Heart right ventricle (tissue), 16 donors: Measurements from ENCODE around the gene PI4K2A. TPM values are rescaled to one million over a fixed set of nuclear protein-coding genes. Genes with fewer than 3 reads are reported as not detected.
"Not testable (repeated sequence)": the region's sequence is repeated elsewhere in the genome, so short reads cannot be mapped to it uniquely, and the experiment has no call there.

ENCODE experiments used
- ATAC-seq, 8 donors: fragments of 200-7000 bp; cut with Tn5 transposase; one replicate each; pipeline ENCODE4 v1.9.1; 2020; ENCODE audit warnings: mild to moderate bottlenecking in 8 of 8, moderate library complexity in 8 of 8, moderate number of reproducible peaks in 1 of 8
- DNase-seq, 2 donors: peaks; one replicate each; pipeline ENCODE4 v3.0.0-alpha.2; 2020
- H3K27ac ChIP-seq, 10 donors: fragments of 200-600 bp; sonication (generic) in 2 of 10; one replicate each; pipeline versions ENCODE4 v1.5.0 to v1.8.0; 2020 to 2022; ENCODE audit warnings: mild to moderate bottlenecking in 3 of 10
- H3K27me3 ChIP-seq, 7 donors: fragments of 200-600 bp; one replicate each; pipeline ENCODE4 v1.8.0; 2021 to 2022; ENCODE audit warnings: mild to moderate bottlenecking in 2 of 7
- H3K36me3 ChIP-seq, 9 donors: fragments of 200-600 bp; sonication (generic) in 1 of 9; one replicate each; pipeline versions ENCODE4 v1.5.0 to v1.8.0; 2020 to 2022; ENCODE audit warnings: mild to moderate bottlenecking in 2 of 9
- H3K4me1 ChIP-seq, 9 donors: fragments of 200-600 bp; sonication (generic) in 1 of 9; one replicate each; pipeline versions ENCODE4 v1.5.0 to v1.8.0; 2020 to 2022; ENCODE audit warnings: mild to moderate bottlenecking in 4 of 9
- H3K4me3 ChIP-seq, 10 donors: fragments of 200-600 bp; sonication (generic) in 2 of 10; one replicate each; pipeline versions ENCODE4 v1.5.0 to v1.8.0; 2020 to 2022; ENCODE audit warnings: mild to moderate bottlenecking in 7 of 10, moderate library complexity in 2 of 10
- H3K9me3 ChIP-seq, 11 donors: fragments of 200-600 bp in 10 of 11; sonication (generic) in 2 of 11; one replicate each; pipeline versions ENCODE4 v1.5.0 to v1.8.0; 2013 to 2022; ENCODE audit warnings: mild to moderate bottlenecking in 2 of 11, control low read depth in 1 of 11, moderate library complexity in 1 of 11
- CTCF ChIP-seq, 9 donors: fragments of 200-600 bp; sonication (generic) in 2 of 9; IDR thresholded peaks; one replicate each; pipeline versions ENCODE4 v1.5.0 to v1.8.0; 2021 to 2022; ENCODE audit warnings: antibody characterized with exemption in 9 of 9, mild to moderate bottlenecking in 5 of 9, moderate library complexity in 1 of 9
- WGBS, 2 donors: extraction: QIAGEN DNeasy Blood & Tissue Kit; methylation state at CpG; one replicate each; pipeline ENCODE4 v1.1.7; 2013; ENCODE audit warnings: inconsistent platforms in 1 of 2; 5-methylcytosine and 5-hydroxymethylcytosine counted together
- intact Hi-C, 10 donors: fragments of 100-400 bp; cut with DNase I; formaldehyde crosslinking; loops; one replicate each; pipeline versions ENCODE4 v1.11.1 to v1.14.2; 2022
- polyA plus RNA-seq, 2 donors: library from polyadenylated mRNA; stranded (reverse); fragments of 200-250 nt; gene quantifications; one replicate each; pipeline ENCODE4 v1.2.3, GENCODE V29; 2013
- total RNA-seq, 10 donors: library from RNA; stranded (reverse); fragmentation: NEBNext Ultra II Directional in 3 of 10; extraction: Animal tissue kit (Norgen Biotek cat#: 25700) in 3 of 10; gene quantifications; one replicate each; pipeline versions ENCODE4 v1.2.1 to v1.2.4, GENCODE V29; 2021 to 2023
- donor health status: Arrhythmogenic right ventricular cardiomyopathy.
- donor health status: ischemic (EF 13 %, LVEDD 7.1; RV severe dilation, severe dysfunction).
- donor health status: healthy with polysubstance abuse.
- donor health status: DM: no; HTN: yes; CAD: no.
- donor health status: DM: no; HTN: no; CAD: no.
- donor health status: ischemic (EF 25% LVEDD 6.9; RV normal size, moderate dysfunction).
- donor health status: ischemic (EF 25% LVEDD 5.7; RV mildly dilated, moderate dysfunction).
- donor health status: healthy.
- donor health status: DM: yes; HTN: yes; CAD: no.
- donor health status: Ischemic cardiomyopathy.
- donor health status: ischemic (EF 35%, LVEDD 5.7; RV mildly dilated, moderate dysfunction).
- donor health status: nonischemic (EF 11% LVEDD 7.7; RV severe dilation, severe dysfunction).
- donor health status: DM: yes; HTN: yes; CAD: no.
- donor health status: PGD.
- donor health status: ischemic (EF 29% LVEDD 5.4; RV normal size, mild dysfunction).
- donor health status: nonischemic (EF 23%, LVEDD 6.1; RV moderate dilation, normal function).

The PI4K2A gene
- total and polyA plus RNA-seq, 12 donors, result 5.3 to 20.7 (median 14.2) TPM

- H3K27ac ChIP-seq, result no peak overlapping the region
- 85 to 91% methylated on average over 4 of the region's 4 CpGs for WGBS, 2 donors
- no peak overlapping the region for H3K4me3 ChIP-seq
- DNase-seq (no peak), ATAC-seq (no peak)
- H3K36me3 ChIP-seq, result peaks cover 0 to 25% (median 8%) of the 10 kb centered on the region in 9 donors
- intact Hi-C loops, result no loop called here
- H3K4me1 ChIP-seq, result peaks cover 6 to 48% (median 32%) of the 10 kb centered on the region in 9 donors
- TF ChIP-seq CTCF (IDR thresholded peaks at IDR 0.05), result no peak
- H3K9me3 ChIP-seq, result no peaks in the 10 kb centered on the region
- H3K27me3 ChIP-seq, result no peaks in the 10 kb centered on the region
These were observed 41.6 kb downstream of the PI4K2A start for GRCh38 chr10:97682042-97682441.

DNA sequence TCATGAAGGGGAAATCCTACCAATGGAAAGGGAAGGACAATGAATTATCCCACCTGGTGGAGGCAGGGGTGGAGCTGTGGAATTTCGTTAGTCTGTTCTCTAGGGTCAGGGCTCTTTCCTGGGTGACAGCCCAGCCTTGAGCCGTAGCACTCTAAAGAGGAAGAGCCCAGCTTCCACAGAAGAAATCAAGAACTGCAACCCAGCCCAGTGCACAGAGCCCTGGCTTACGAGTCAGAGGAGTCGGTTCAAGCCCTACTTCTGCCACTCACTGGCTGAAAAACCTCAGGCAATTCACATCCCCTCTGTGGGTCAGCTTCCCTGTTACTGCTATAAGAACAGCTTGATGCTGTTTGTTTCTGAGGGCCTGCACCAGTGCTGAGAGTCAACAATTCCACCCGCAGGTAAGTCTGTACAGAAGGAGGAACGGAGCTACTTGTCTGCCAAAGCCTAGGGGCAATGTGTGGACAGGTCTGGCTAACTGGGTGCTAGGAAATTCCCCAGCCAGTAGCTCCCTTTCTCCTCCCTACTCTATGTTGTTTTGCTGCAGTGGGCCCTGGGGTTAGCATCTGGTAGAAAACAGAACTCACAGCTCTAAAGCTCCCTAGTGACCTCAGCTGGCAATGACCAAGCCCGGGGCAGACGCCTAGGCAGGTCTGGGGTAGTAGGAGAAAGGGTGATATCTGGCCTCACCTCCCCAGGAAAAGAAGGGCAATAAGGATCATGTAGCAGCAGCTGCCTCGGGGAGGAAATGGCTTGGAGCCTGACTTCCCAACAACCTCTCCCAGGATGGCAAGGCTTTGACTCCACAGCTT lies 43.3 kb downstream of the PI4K2A start:
- Histone ChIP-seq H3K4me1 (peaks cover 10 to 60% (median 42%) of the 10 kb centered on the region in 9 donors), H3K36me3 (peaks cover 0 to 11% (median 0%) of the 10 kb centered on the region in 9 donors), H3K4me3 (peak overlapping the region in 1 of 10 donors; percentile 15), H3K27me3 (no peaks in the 10 kb centered on the region), H3K9me3 (no peaks in the 10 kb centered on the region), H3K27ac (peak overlapping the region in 8 of 10 donors; percentile 1 to 90 (median 24))
- no peak for TF ChIP-seq CTCF (IDR thresholded peaks at IDR 0.05)
- ATAC-seq, result no peak
- intact Hi-C loops, result no loop called here
- DNase-seq, result no peak
- WGBS, 2 donors, result 53 to 61% methylated on average over 9 of the region's 9 CpGs

GRCh38 chr10:97684368-97684713 lies 43.9 kb downstream of the PI4K2A start:
- peak overlapping the region in 1 of 10 donors; percentile 80 for H3K4me3 ChIP-seq
- H3K27ac ChIP-seq, result peak overlapping the region in 6 of 10 donors; percentile 1 to 90 (median 42)
- H3K36me3 ChIP-seq, H3K9me3 ChIP-seq, intact Hi-C loops, H3K27me3 ChIP-seq, ATAC-seq, DNase-seq: not testable (repeated sequence)
- peaks cover 10 to 60% (median 42%) of the 10 kb centered on the region in 9 donors for H3K4me1 ChIP-seq
- WGBS, 2 donors, result 73 to 86% methylated on average over 7 of the region's 7 CpGs

- WGBS, 2 donors, result 58 to 62% methylated on average over 5 of the region's 5 CpGs
- no peak for DNase-seq
- Histone ChIP-seq H3K27me3 (no peaks in the 10 kb centered on the region), H3K4me3 (peak overlapping the region in 6 of 10 donors; percentile 72 to 89 (median 80)), H3K27ac (peak overlapping the region in 6 of 10 donors; percentile 20 to 90 (median 45)), H3K36me3 (peaks cover 0 to 3% (median 0%) of the 10 kb centered on the region in 9 donors), H3K4me1 (peaks cover 10 to 60% (median 42%) of the 10 kb centered on the region in 9 donors), H3K9me3 (no peaks in the 10 kb centered on the region)
- ATAC-seq, result no peak
- intact Hi-C loops, result loop anchor here in 2 of 10 donors (5.0 kb wide), 1 partner anchor 52 kb away; the partner anchor contains the start of gene ZFYVE27 (in 2 of the 2)
- TF ChIP-seq CTCF (IDR thresholded peaks at IDR 0.05), result no peak
These were observed 44.5 kb downstream of the PI4K2A start for GRCh38 chr10:97684866-97685394.
